ENCODE data around the gene RNF123. TPM values are rescaled to one million over a fixed set of nuclear protein-coding genes. Genes with fewer than 3 reads are reported as not detected.

The RNF123 gene
- total RNA-seq, 1 donor from 2014 or later: 33.1 TPM

GRCh38 chr3:49661281-49661680 is 28.1 kb upstream of the RNF123 start:
- Histone ChIP-seq H3K9me3 (no peaks in the 10 kb centered on the region), H3K27ac (no peak overlapping the region), H3K4me3 (no peak overlapping the region), H3K4me1 (no peaks in the 10 kb centered on the region), H3K36me3 (no peaks in the 10 kb centered on the region), H3K27me3 (no peaks in the 10 kb centered on the region)
- no peak for TF ChIP-seq CTCF (IDR thresholded peaks at IDR 0.05)
- intact Hi-C loops (cut with DNase I): no loop called here
- DNase-seq (ENCODE audit: low spot score in 2 of 2): no peak

GRCh38 chr3:49662021-49662420 is 27.3 kb upstream of the RNF123 start:
- H3K36me3 ChIP-seq: no peaks in the 10 kb centered on the region
- intact Hi-C loops (cut with DNase I): no loop called here
- H3K4me1 ChIP-seq: no peaks in the 10 kb centered on the region
- H3K9me3 ChIP-seq: no peaks in the 10 kb centered on the region
- TF ChIP-seq CTCF (IDR thresholded peaks at IDR 0.05): no peak
- H3K27me3 ChIP-seq: no peaks in the 10 kb centered on the region
- no peak overlapping the region for H3K27ac ChIP-seq
- DNase-seq (ENCODE audit: low spot score in 2 of 2): no peak
- no peak overlapping the region for H3K4me3 ChIP-seq

- TF ChIP-seq CTCF (IDR thresholded peaks at IDR 0.05): no peak
- intact Hi-C loops (cut with DNase I): no loop called here
- Histone ChIP-seq H3K27me3 (no peaks in the 10 kb centered on the region), H3K4me1 (no peaks in the 10 kb centered on the region), H3K4me3 (no peak overlapping the region), H3K36me3 (no peaks in the 10 kb centered on the region), H3K27ac (no peak overlapping the region), H3K9me3 (no peaks in the 10 kb centered on the region)
- DNase-seq (ENCODE audit: low spot score in 2 of 2): no peak
Observed at GRCh38 chr3:49662720-49663413, 26.5 kb upstream of the RNF123 start.

- intact Hi-C loops (cut with DNase I): no loop called here
- Histone ChIP-seq H3K27ac (no peak overlapping the region), H3K4me3 (no peak overlapping the region), H3K9me3 (no peaks in the 10 kb centered on the region), H3K4me1 (no peaks in the 10 kb centered on the region), H3K36me3 (no peaks in the 10 kb centered on the region), H3K27me3 (no peaks in the 10 kb centered on the region)
- DNase-seq (ENCODE audit: low spot score in 2 of 2): no peak
- no peak for TF ChIP-seq CTCF (IDR thresholded peaks at IDR 0.05)
Observed at GRCh38 chr3:49663831-49664230, 25.5 kb upstream of the RNF123 start.

GRCh38 chr3:49664300-49664699 is 25.1 kb upstream of the RNF123 start:
- no peak for TF ChIP-seq CTCF (IDR thresholded peaks at IDR 0.05)
- no peak for DNase-seq (ENCODE audit: low spot score in 2 of 2)
- intact Hi-C loops (cut with DNase I): no loop called here
- no peaks in the 10 kb centered on the region for H3K4me1 ChIP-seq
- no peaks in the 10 kb centered on the region for H3K36me3 ChIP-seq
- H3K4me3 ChIP-seq: no peak overlapping the region
- no peaks in the 10 kb centered on the region for H3K9me3 ChIP-seq
- H3K27ac ChIP-seq: no peak overlapping the region
- no peaks in the 10 kb centered on the region for H3K27me3 ChIP-seq
